GM12872 (cell line): ENCODE results near the gene DRAP1.

Source experiments
- TF ChIP-seq, protein P1 (sequence below): IDR thresholded peaks from 3 replicates; pipeline ENCODE4 v1.5.1; 2011; ENCODE audit warnings: low read depth, mild to moderate bottlenecking, low read length, moderate library complexity; ENCODE audit not compliant: insufficient read depth

Gene DRAP1

GRCh38 chr11:65888163-65888814, 30.9 kb upstream of the DRAP1 start, which contains the start of gene FIBP:
TSS of gene FIBP (minus strand) at chr11:65888471. CDS start at chr11:65888418, 53 bp downstream.
- TF ChIP-seq, protein P1, sequence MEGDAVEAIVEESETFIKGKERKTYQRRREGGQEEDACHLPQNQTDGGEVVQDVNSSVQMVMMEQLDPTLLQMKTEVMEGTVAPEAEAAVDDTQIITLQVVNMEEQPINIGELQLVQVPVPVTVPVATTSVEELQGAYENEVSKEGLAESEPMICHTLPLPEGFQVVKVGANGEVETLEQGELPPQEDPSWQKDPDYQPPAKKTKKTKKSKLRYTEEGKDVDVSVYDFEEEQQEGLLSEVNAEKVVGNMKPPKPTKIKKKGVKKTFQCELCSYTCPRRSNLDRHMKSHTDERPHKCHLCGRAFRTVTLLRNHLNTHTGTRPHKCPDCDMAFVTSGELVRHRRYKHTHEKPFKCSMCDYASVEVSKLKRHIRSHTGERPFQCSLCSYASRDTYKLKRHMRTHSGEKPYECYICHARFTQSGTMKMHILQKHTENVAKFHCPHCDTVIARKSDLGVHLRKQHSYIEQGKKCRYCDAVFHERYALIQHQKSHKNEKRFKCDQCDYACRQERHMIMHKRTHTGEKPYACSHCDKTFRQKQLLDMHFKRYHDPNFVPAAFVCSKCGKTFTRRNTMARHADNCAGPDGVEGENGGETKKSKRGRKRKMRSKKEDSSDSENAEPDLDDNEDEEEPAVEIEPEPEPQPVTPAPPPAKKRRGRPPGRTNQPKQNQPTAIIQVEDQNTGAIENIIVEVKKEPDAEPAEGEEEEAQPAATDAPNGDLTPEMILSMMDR: peak; percentile 82

DNA sequence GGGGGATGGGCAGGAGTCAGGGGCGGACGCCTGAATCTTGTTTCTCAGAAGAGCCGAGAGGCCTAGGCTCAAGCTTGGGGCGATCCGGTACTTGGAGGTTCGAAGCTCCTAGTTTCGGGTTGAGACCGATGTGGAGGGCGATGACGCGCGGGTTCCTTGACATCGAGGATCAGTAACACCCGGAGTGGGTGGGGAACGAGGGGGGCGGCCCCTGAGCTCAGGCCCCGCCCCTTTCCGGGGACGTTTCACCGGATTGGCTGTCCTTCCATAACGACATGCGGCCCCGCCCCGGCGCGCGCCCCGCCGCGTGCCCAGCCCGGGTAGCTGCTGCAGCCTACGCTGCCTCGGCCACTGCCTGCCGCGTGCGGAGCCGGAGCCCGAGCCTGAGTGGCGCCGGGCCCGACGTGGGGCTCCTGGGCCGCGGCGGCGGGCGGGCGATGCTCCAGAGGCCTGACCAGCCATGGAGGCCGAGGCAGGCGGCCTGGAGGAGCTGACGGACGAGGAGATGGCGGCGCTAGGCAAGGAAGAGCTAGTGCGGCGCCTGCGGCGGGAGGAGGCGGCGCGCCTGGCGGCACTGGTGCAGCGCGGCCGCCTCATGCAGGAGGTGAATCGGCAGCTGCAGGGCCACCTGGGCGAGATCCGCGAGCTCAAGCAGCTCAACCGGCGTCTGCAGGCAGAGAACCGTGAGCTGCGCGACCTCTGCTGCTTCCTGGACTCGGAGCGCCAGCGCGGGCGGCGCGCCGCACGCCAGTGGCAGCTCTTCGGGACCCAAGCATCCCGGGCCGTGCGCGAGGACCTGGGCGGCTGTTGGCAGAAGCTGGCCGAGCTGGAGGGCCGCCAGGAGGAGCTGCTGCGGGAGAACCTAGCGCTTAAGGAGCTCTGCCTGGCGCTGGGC, 28.7 kb upstream of the DRAP1 start, which contains the start of gene CCDC85B:
Gene CCDC85B (plus strand): TSS at position 350 of the 895 bp plus-strand sequence. CDS start 111 bp downstream, at position 461.
- TF ChIP-seq, protein P1: no peak

DNA sequence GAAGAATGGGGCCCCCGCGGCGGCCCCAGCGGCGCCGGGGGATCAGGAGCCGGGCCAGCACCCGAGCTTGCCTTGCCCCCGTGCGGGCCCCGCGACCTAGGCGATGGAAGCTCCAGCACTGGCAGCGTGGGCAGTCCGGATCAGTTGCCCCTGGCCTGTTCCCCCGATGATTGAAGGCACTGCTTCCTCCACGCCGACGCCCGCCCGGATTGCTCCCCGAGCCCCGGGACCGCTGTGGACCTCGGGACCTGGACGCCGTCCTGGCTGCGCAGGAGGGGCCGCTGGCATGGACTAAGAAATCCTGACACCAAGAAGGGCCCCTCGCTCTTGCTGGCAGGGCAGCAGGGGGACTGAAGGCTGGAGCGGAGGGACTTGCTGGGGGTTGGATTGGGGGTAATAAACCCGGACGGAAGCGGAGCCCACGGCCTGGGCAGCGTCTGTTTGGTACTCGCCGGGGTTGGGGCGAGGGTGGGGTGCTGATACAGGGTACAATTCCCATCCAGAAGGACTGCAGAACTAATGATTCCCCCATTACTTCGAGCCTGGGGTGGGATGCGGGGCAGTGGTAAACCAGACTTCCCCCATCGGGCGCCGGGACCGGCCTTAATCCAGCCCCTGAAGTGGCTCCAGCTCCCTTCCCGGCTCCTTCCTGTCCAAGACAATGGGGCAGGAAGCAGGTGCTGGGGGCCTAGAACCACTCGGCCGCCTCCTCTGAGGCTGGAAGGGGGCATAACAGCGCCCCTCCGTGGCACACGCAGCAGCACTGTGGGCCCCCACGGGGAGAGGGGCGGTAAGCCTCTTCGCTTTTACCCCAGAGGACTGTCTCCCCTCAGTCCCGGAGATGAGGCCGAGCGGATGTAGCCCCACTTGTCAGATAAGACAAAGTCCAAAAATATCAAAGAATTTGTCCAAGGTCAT, 27.7 kb upstream of the DRAP1 start:
- TF ChIP-seq, protein P1: peak; percentile 68

DNA sequence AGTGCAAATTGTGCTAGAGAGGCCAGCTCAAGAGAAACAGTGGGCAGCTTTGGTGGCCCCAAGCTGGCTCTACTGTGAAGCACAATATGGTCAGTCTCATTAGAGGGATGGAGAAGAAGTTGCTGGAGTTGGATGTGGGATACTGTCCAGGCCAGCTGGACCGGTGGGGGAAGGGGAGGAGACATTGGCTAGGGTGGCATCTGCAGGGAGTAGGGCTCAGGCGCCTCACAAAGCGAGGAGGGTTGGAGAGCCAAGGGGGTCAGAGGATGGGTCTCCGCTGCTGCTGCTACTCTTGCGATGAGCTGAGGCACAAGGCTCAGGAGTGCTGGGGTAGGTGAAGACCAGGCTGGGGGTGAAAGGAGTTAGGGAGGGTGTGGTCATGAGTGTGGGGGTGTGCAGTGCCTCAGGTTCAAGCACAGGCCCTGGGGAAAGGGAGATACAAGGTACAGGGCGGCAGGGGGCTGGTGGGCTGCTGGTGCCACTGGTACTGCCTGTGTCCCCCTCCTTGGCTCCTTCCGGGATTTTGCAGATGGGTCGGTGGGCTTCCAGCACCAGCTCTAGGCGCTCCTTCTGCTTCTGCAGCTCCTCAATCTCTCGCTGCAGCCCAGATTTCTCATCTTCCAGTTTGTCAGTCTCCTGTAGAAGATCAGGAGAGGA, 26.4 kb upstream of the DRAP1 start:
- TF ChIP-seq, protein P1: no peak

- TF ChIP-seq, protein P1: 0 out of 3 replicates have a peak, but pooled peaks have one; percentile 2
These were observed 25.1 kb upstream of the DRAP1 start for GRCh38 chr11:65894034-65894591.

DNA sequence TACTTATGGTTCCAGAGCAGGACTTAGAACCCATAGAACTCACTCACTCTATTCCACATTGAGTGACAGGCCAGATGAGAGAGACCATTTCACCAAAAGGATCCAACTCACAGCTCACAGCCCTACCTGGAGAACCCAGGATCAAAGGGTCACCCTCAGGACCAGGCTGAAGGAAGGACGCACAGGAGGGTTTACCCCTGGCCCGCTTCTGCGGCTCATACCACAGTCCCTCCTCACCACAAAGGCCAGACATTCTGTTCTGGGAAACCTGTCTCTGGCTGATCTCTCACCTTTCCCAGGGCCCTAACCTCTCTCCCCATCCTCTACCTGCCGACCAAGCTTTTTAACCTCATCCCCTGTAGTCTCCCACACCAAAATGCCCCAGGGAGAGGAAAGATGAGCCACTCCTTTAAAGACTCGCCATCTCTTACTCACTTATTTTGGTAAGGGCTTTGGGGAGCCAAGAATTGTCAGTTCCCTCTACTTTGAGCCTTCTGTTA, 23.7 kb upstream of the DRAP1 start:
- TF ChIP-seq, protein P1: no peak
